HG03060 (cell line): ENCODE data around the gene VWA5B1.

Experiments used
- ATAC-seq: cut with Tn5 transposase; IDR thresholded peaks from one replicate; pipeline ENCODE4 v1.9.1; 2021; ENCODE audit warnings: low read depth, moderate number of reproducible peaks; ENCODE audit not compliant: unreplicated experiment

VWA5B1 gene

GRCh38 chr1:20319456-20320220, 29.0 kb downstream of the VWA5B1 start:
- no peak for ATAC-seq

GRCh38 chr1:20320704-20321103, 30.0 kb downstream of the VWA5B1 start:
- no peak for ATAC-seq

- no peak for ATAC-seq
These were observed 30.9 kb downstream of the VWA5B1 start for GRCh38 chr1:20321573-20321972.

- no peak for ATAC-seq
These were observed 31.6 kb downstream of the VWA5B1 start for GRCh38 chr1:20322081-20322824.

- ATAC-seq: no peak
These were observed 32.3 kb downstream of the VWA5B1 start for GRCh38 chr1:20322825-20323612.

- no peak for ATAC-seq
These were observed 32.9 kb downstream of the VWA5B1 start for GRCh38 chr1:20323613-20323920.

- ATAC-seq: no peak
These were observed 34.2 kb downstream of the VWA5B1 start for GRCh38 chr1:20324704-20325406.

- ATAC-seq: no peak
These were observed 34.8 kb downstream of the VWA5B1 start for GRCh38 chr1:20325407-20325843.

GRCh38 chr1:20325844-20326420, 35.3 kb downstream of the VWA5B1 start:
- ATAC-seq: no peak

GRCh38 chr1:20327467-20327866, 36.8 kb downstream of the VWA5B1 start:
- ATAC-seq: no peak

- ATAC-seq: no peak
These were observed 37.5 kb downstream of the VWA5B1 start for GRCh38 chr1:20328201-20328600.

- no peak for ATAC-seq
These were observed 39.3 kb downstream of the VWA5B1 start for GRCh38 chr1:20329793-20330542.

- no peak for ATAC-seq
These were observed 43.4 kb downstream of the VWA5B1 start for GRCh38 chr1:20334103-20334502.

GRCh38 chr1:20336105-20336605, 45.5 kb downstream of the VWA5B1 start:
- ATAC-seq: no peak

- ATAC-seq: no peak
These were observed 46.9 kb downstream of the VWA5B1 start for GRCh38 chr1:20337581-20337980.

GRCh38 chr1:20339811-20340457, 49.3 kb downstream of the VWA5B1 start:
- ATAC-seq: no peak

- no peak for ATAC-seq
These were observed 51.8 kb downstream of the VWA5B1 start for GRCh38 chr1:20342294-20343148.
